Panc1 (cell line): Measurements from ENCODE around the gene TPGS1. TPM values are rescaled to one million over a fixed set of nuclear protein-coding genes. Genes with fewer than 3 reads are reported as not detected.

Experiments used
- ATAC-seq: fragments of 200-7000 bp; cut with Tn5 transposase; 2 replicates; pipeline ENCODE4 v1.9.1; 2020; ENCODE audit warnings: mild to moderate bottlenecking, moderate library complexity
- BruUV-seq: library from RNA; stranded (reverse); fragments of 400-500 nt; replicated peaks from 2 replicates; lab custom pipeline; 2021; lab: Mats Ljungman, UMichigan
- CTCF ChIA-PET: fragments of 300-600 bp; sonication (Branson Sonifier 250); formaldehyde crosslinking; loops from one replicate; lab custom pipeline; 2022; ENCODE audit warnings: antibody characterized with exemption; lab: Charles Lee
- POLR2A ChIA-PET: fragments of 300-600 bp; sonication (Branson Sonifier 250); formaldehyde crosslinking; loops from one replicate; lab custom pipeline; 2022; ENCODE audit warnings: antibody characterized with exemption; lab: Charles Lee
- DNase-seq: peaks from one replicate; pipeline ENCODE4 v3.0.0-alpha.2; 2010; ENCODE audit warnings: low read depth, low spot score
- H3K27ac ChIP-seq: 2 replicates; pipeline ENCODE4 v1.5.1; 2011; ENCODE audit warnings: mild to moderate bottlenecking, low read length, inconsistent platforms
- H3K27me3 ChIP-seq: fragments of 200-500 bp; sonication (Bioruptor generic); 2 replicates; pipeline ENCODE4 v1.6.0; 2014; ENCODE audit warnings: low read length, inconsistent platforms; ENCODE audit not compliant: control insufficient read depth, insufficient read depth
- H3K36me3 ChIP-seq: fragments of 200-500 bp; sonication (Bioruptor generic); 2 replicates; pipeline ENCODE4 v1.5.1; 2014; ENCODE audit warnings: inconsistent platforms, mild to moderate bottlenecking, low read length, moderate library complexity; ENCODE audit not compliant: control insufficient read depth, insufficient read depth
- H3K4me1 ChIP-seq: 2 replicates; pipeline ENCODE4 v1.5.1; 2011; ENCODE audit warnings: inconsistent platforms, mild to moderate bottlenecking, low read length, moderate library complexity; ENCODE audit not compliant: control insufficient read depth, insufficient read depth
- H3K4me3 ChIP-seq, 2 experiments: 2 replicates each; pipeline ENCODE4 v1.5.1; 2011 to 2012; ENCODE audit warnings: low read depth in 2 of 2, low read length in 2 of 2, mild to moderate bottlenecking in 2 of 2, inconsistent platforms in 1 of 2, moderate library complexity in 1 of 2
- H3K9me3 ChIP-seq: fragments of 200-500 bp; sonication (Bioruptor generic); 2 replicates; pipeline ENCODE4 v1.5.1; 2014; ENCODE audit warnings: low read depth, mild to moderate bottlenecking, inconsistent platforms, low read length, moderate library complexity; ENCODE audit not compliant: control insufficient read depth, insufficient read depth
- CTCF ChIP-seq: fragments of 450-650 bp; IDR thresholded peaks from 2 replicates; pipeline ENCODE4 v1.5.1; 2017; ENCODE audit warnings: mild to moderate bottlenecking
- POLR2AphosphoS5 ChIP-seq: IDR thresholded peaks from 2 replicates; pipeline ENCODE4 v1.6.1; 2012; ENCODE audit warnings: mild to moderate bottlenecking, low read depth, low read length, moderate library complexity
- REST ChIP-seq, 2 experiments: IDR thresholded peaks; 2 replicates each; pipeline ENCODE4 v1.6.1; 2011 to 2012; ENCODE audit warnings: low read depth in 2 of 2, control low read depth in 1 of 2, low read length in 1 of 2, mild to moderate bottlenecking in 1 of 2, moderate library complexity in 1 of 2; ENCODE audit not compliant: insufficient read depth in 1 of 2
- SIN3A ChIP-seq: IDR thresholded peaks from 2 replicates; pipeline ENCODE4 v1.6.1; 2012; ENCODE audit warnings: low read depth, mild to moderate bottlenecking, low read length, moderate library complexity, borderline replicate concordance; ENCODE audit not compliant: insufficient read depth
- TCF7L2 ChIP-seq: IDR thresholded peaks from 2 replicates; pipeline ENCODE4 v1.6.1; 2011; ENCODE audit warnings: mild to moderate bottlenecking, low read depth, low read length, inconsistent platforms
- in situ Hi-C: cut with HindIII; loops from 2 replicates; pipeline ENCODE4 v1.10.0; 2016; ENCODE audit warnings: low sequenced_read_pairs, low pct_unique_long_range_greater_than_20kb
- intact Hi-C: fragments of 100-400 bp; cut with micrococcal nuclease; formaldehyde crosslinking; loops from one replicate; pipeline ENCODE4 v1.10.0; 2022; ENCODE audit not compliant: unreplicated experiment
- total RNA-seq: library from RNA; stranded (reverse); gene quantifications from one replicate; pipeline ENCODE4 v1.2.1, GENCODE V29; 2021; ENCODE audit not compliant: unreplicated experiment

Gene TPGS1
- total RNA-seq, 1 experiment from 2014 or later: 17.6 TPM

DNA sequence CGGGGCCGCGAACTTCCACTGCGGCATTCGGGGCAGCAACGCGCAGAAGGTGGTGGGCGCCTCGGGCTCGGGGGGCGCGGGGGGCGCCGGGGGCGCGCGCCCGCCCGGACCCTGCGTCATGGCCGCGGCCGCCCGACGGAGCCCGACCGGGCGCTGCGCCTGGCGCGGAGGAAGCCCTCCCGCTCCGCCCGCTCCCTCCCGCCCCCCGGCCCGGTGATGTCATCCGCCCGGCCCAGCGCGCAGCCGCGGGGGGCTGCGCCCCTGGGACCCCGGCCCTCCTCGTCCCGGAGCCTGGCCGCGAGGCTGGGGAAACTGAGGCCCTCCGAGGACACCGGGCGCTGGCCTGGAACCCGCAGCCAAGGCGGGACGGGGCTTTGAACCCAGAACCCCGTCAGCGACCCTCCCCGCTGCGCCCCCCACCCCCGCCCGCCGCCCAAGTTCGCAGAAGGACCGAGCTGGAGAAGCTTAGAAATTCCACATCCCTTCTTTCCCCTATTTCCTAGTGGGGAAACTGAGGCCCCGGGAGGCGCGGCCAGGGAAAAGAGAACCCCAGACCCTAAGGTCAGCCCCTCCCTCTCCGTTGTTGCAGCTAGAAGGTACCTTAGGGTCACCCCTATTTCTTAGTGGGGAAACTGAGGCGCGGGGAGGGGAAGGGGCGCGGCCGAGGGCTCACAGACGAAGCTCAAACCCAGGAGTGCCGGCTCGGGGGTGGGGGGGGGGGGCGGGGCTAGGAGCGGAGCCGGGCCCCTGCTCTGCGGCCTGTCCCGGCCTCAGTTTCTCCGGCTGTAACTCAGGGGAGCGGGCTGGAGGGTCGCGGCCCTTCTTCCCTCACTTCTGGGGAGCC is 46.2 kb upstream of the TPGS1 start, which contains the start of gene SHC2:
Gene SHC2, minus strand, starts transcription at position 157 of the 844 bp plus-strand sequence. Its CDS starts 37 bp downstream, at position 120.
- H3K27ac ChIP-seq: peak within 1 kb of the TSS; percentile 29; the same call in 1 of the 2 replicates
- no peaks in the 10 kb centered on the region for H3K27me3 ChIP-seq
- H3K4me3 ChIP-seq: peak within 1 kb of the TSS; percentile 43 to 60
- ChIA-PET CTCF (interaction anchor here (0.6 kb wide), 1 partner anchor 50 kb away, joined by 3 read pairs; no protein-coding TSS in a partner anchor), POLR2A (no interaction called here)
- H3K9me3 ChIP-seq: no peaks in the 10 kb centered on the region
- TF ChIP-seq SIN3A (no peak), REST (IDR thresholded peaks at IDR 0.05; ENCODE audit: insufficient read depth in 1 of 2, low read depth in 2 of 2, low read length in 1 of 2) (no peak), CTCF (no peak), TCF7L2 (no peak), POLR2AphosphoS5 (no peak)
- ATAC-seq (no peak), DNase-seq (no peak)
- no TSS peak for BruUV-seq
- in situ Hi-C loops (no loop called here), intact Hi-C loops (no loop called here)
- H3K36me3 ChIP-seq: no peaks in the 10 kb centered on the region
- H3K4me1 ChIP-seq: no peaks in the 10 kb centered on the region

GRCh38 chr19:461721-462551 is 45.4 kb upstream of the TPGS1 start:
- in situ Hi-C loops: no loop called here
- no TSS peak for BruUV-seq

More at GRCh38 chr19:461721-462551, 45.4 kb upstream of the TPGS1 start:
- peak overlapping the region; percentile 18 to 42 for H3K4me3 ChIP-seq
- H3K27me3 ChIP-seq: no peaks in the 10 kb centered on the region
- intact Hi-C loops: no loop called here
- TF ChIP-seq CTCF: no peak
- ChIA-PET POLR2A (no interaction called here), CTCF (interaction anchor here (0.5 kb wide), 1 partner anchor 18 kb away, joined by 13 read pairs; no protein-coding TSS in a partner anchor)
- H3K27ac ChIP-seq: no peak overlapping the region
- no peaks in the 10 kb centered on the region for H3K36me3 ChIP-seq
- H3K9me3 ChIP-seq: no peaks in the 10 kb centered on the region
- no peaks in the 10 kb centered on the region for H3K4me1 ChIP-seq
- DNase-seq (no peak), ATAC-seq (peak; percentile 60)
